ENCODE measurements around the gene LAMA2.
A peak's percentile ranks its signal among the peaks of the same experiment; 100 is the strongest.
"Not testable (repeated sequence)": the region's sequence is repeated elsewhere in the genome, so short reads cannot be mapped to it uniquely, and the experiment has no call there.

Gene LAMA2

GRCh38 chr6:129135451-129135850 lies 252.5 kb downstream of the LAMA2 start:
- no peak for DNase-seq

GRCh38 chr6:129136751-129137150 lies 253.8 kb downstream of the LAMA2 start:
- no peak for DNase-seq

GRCh38 chr6:129138739-129139405 lies 255.9 kb downstream of the LAMA2 start:
- no peak for DNase-seq

GRCh38 chr6:129140526-129140925 lies 257.6 kb downstream of the LAMA2 start:
- DNase-seq = no peak

- DNase-seq = no peak
Measured at GRCh38 chr6:129141499-129141898, 258.6 kb downstream of the LAMA2 start.

GRCh38 chr6:129146902-129147301 lies 264.0 kb downstream of the LAMA2 start:
- no peak for DNase-seq

GRCh38 chr6:129150507-129150906 lies 267.6 kb downstream of the LAMA2 start:
- DNase-seq = no peak

- DNase-seq = no peak
Measured at GRCh38 chr6:129153257-129153656, 270.3 kb downstream of the LAMA2 start.

GRCh38 chr6:129159242-129159641 lies 276.3 kb downstream of the LAMA2 start:
- not testable (repeated sequence) for DNase-seq

GRCh38 chr6:129162605-129163004 lies 279.7 kb downstream of the LAMA2 start:
- no peak for DNase-seq

- DNase-seq = no peak
Measured at GRCh38 chr6:129163551-129163950, 280.6 kb downstream of the LAMA2 start.

- DNase-seq = no peak
Measured at GRCh38 chr6:129164032-129164431, 281.1 kb downstream of the LAMA2 start.

GRCh38 chr6:129172279-129172995 lies 289.5 kb downstream of the LAMA2 start:
- not testable (repeated sequence) for DNase-seq

GRCh38 chr6:129175066-129175465 lies 292.1 kb downstream of the LAMA2 start:
- DNase-seq = no peak

- no peak for DNase-seq
Measured at GRCh38 chr6:129177801-129178200, 294.9 kb downstream of the LAMA2 start.

- no peak for DNase-seq
Measured at GRCh38 chr6:129179283-129179682, 296.3 kb downstream of the LAMA2 start.

GRCh38 chr6:129181001-129181400 lies 298.1 kb downstream of the LAMA2 start:
- DNase-seq = no peak

GRCh38 chr6:129183187-129183591 lies 300.3 kb downstream of the LAMA2 start:
- no peak for DNase-seq

GRCh38 chr6:129183681-129184301 lies 300.9 kb downstream of the LAMA2 start:
- peak in 1 of 2 experiments; percentile 31 for DNase-seq

- no peak for DNase-seq
Measured at GRCh38 chr6:129184324-129184723, 301.4 kb downstream of the LAMA2 start.

GRCh38 chr6:129184808-129185366 lies 301.9 kb downstream of the LAMA2 start:
- DNase-seq = no peak

- DNase-seq = peak; percentile 15 to 69
Measured at GRCh38 chr6:129186988-129187387, 304.1 kb downstream of the LAMA2 start.

GRCh38 chr6:129188306-129188705 lies 305.4 kb downstream of the LAMA2 start:
- no peak for DNase-seq

GRCh38 chr6:129188795-129189194 lies 305.9 kb downstream of the LAMA2 start:
- no peak for DNase-seq
